CD4-positive, alpha-beta T cell treated with Interleukin-17A for 1 hour (primary cell): Measurements from ENCODE around the gene CMC4.

Source experiments
- DNase-seq: peaks from one replicate; pipeline ENCODE4 v3.0.0-alpha.2; 2020

Gene CMC4

DNA sequence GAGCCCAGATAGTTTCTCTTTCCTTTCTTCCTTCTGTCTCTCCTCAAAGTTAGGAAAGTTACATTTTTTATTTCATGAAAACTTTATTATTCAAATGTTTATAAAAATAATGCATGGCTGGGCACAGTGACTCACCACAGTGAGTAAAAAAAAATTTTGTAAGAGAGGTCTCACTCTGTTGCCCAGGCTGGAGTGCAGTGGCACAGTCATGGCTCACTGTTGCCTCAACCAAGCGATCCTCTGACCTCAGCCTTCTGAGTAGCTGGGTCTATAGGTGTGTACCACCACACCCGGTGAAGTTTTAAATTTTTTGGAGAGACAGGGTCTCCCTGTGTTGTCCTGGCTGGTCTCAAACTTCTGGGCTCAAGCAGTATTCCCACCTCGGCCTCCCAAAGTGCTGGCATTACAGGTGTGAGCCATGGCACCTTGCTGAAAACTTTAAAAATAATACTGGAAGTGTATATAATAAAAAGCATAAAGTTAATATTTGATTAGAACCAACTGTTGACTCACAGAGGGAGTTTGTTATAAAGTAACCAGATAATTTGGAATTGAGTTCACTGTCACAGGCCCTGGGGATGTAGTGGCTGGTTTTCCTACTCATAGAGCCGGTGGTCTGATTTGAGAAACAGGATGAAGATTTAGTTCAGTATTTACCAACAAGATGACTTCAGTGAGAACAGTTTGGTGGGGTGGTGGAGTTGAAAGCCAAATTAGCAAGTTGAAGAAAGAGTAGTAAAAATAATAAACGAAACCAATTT lies 18.0 kb downstream of the CMC4 start:
- DNase-seq, result no peak

DNA sequence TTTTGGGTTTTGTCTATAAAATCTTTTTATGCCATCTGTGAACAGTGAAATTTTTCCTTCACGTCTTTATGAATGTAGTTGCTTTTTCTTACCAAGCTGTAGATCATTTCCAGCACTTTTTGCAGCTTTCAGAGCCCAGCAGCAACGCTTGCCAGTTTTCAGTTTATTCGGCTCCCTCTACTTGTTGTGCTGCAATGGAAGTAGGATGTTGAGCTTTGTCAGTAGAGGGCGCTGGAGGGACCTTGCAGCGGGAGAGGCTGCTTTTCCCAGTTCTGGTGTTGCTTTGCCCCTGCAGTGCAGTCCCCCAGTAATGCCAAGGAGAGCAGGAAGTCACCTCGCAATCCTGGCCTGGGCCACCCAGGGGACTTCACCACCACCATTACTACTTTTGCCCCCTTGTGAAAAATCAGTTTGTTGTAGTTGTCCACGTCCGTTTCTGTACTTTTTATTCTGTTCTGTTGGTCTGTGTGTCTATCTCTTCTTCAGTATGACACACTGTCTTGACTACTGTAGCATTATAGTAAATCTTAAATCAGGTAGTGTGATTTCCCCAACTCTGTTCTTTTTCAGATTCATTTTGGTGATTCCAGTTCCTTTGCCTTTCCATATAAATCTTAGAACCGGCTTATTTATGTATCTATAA lies 21.8 kb downstream of the CMC4 start:
- DNase-seq, result peak; percentile 58

DNA sequence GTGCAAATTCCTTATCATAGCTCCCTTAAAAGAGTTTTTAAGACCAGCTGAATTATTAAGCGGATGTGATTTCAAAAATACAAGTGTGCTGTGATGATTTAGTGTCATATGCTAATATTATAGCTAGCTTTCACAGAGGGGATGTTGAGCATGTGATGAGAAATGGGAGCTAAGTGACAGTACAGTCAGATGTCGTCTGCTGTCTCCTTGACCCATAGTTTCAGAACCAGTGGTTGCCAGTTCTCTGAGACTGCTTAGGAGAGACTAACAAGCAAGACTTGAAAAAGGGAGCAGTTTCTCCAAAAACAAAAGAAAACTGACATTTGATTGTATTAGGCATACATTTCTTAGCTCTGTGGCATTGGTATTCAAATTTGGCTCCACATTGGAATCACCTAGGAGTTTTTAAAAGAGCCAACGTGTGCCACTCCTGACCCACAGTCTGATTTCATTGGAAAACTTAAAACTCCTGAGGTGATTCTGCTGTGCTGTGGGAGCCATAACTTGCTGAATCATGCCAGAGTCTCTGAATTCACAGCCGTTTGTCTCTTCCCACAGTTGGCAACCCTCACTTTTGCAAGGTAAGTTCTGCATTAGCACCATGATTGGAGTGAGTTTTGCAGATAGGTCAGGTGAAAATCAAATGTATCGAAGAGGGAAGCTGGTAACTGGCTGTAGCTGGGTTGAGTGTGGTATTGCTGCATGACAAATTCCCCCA lies 24.0 kb downstream of the CMC4 start:
- no peak for DNase-seq

DNA sequence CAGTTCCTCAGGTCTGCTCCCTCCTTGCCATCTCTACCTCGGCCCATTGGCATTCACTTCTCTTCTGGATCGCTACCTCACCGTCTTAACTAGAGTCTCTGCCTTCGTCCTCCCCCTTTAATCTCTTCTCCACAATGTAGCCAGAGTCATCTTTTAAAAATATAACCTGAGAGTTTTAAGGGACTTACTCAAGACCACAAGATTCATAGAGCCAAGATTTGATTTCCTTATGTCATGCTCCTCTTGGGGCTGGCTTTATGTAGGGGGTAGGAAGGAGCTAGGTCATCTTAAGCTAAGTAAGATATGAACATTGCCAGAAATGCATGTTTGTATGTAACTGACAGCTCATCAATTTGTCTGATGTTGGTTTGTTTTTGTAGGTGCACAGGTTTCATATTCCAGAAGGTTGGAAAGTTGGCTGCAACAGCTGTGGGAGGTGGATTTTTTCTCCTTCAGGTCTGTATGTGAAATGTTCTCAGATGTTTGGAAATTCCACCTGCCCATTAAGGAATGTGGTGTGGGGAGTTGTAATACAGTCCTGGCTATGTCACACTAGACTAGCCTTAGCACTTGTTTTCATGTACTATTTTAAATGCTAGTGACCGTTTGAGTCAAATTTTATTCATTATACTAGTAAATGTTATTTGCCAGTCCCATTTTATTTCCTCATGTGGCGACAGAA lies 24.7 kb downstream of the CMC4 start:
- DNase-seq, result no peak

DNA sequence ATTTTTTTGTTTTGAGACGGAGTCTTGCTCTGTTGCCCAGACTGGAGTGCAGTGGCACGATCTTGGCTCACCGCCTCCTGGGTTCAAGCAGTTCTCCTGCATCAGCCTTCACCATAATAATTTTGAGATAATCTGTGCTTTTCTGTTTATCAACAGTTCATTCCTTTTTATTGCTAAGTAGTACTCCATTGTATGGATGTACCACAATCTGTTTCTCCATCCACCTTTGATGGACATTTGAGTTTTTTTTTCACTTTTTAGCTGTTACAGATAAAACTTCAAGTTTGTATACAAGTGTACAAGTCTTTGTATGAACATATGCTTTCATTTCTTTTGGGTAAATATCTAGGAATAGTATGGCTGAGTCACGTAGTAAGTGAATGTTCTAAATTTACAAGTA lies 35.2 kb downstream of the CMC4 start:
- no peak for DNase-seq

DNA sequence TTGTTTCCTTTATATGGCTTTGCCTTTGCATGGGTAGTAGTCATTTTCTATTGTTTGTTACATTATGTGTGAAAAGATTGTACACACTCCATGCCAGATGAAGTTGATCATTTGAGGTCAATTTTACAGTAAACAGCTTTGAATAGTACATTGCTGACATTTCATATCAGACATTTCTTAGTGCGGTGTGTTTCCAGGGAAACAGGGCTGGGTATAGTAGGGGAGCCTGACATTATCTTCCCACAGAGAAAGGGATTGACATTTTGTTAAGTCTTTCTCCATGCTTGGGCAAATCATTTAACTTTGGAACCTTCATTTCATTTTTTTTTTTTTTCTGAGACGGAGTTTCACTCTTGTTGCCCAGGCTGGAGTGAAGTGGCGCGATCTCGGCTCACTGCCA lies 39.3 kb downstream of the CMC4 start:
- no peak for DNase-seq

DNA sequence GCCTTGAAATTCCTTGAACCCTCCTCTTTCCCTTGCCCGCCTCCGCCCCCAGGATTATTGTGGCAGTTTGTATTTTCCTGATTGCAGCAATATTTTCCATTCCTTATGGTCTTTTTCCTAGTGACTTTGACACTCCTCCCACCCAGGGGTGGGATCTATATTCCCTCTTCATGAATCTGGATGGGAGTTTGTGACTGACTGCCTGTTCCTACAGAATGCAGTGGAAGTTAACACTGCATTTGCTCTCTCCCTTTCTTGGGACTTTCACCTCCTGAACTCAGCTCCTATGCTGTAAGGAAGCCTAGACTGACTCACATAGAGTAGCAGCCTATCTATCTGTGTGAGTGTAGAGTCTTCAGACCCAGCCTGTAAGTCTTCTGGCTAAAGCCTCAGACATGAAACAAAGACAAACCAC lies 42.1 kb downstream of the CMC4 start:
- no peak for DNase-seq

DNA sequence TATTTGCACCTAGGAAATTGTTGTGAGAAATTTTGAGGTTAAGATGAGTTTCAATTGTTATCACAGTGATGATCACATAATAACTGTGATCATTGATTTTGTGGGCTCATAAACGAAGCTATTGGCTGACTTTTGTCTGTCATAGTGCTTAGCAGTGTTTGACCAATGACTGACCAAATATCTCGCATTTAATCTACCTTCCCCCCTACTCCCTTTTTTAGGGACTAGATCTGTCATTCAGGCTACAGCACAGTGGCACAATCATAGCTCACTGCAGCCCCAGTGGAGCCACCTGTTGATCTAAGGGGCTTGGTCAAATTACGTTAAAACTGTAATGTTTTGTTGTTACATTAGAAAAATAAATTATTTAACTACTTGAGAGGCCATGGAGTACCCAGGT lies 42.8 kb downstream of the CMC4 start:
- peak; percentile 18 for DNase-seq

DNA sequence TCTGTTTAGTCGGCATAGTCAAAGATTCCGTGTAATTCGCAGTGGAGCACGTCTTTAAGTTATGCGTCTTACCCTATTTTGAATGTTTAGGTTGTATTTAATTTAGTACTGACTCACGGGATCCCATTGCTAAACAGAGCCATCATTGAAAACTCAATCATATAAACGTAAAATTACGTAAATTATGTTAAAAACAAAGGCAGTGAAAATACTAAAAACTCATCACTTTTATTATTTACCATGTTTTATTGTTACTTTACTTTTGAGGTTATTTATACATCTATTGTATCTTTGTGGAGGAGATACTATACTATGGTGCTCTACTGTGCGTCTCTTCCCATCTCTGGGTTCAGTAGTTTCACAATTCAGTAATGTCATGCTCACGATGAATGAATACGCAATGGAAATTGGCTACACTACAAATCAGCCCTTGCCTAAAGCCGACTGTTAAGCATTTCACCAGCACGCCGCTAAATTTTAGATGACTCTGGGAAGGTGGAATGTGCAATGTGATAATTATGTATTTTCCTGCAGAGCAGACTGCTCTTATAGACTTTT lies 43.3 kb downstream of the CMC4 start:
- peak; percentile 39 for DNase-seq

DNA sequence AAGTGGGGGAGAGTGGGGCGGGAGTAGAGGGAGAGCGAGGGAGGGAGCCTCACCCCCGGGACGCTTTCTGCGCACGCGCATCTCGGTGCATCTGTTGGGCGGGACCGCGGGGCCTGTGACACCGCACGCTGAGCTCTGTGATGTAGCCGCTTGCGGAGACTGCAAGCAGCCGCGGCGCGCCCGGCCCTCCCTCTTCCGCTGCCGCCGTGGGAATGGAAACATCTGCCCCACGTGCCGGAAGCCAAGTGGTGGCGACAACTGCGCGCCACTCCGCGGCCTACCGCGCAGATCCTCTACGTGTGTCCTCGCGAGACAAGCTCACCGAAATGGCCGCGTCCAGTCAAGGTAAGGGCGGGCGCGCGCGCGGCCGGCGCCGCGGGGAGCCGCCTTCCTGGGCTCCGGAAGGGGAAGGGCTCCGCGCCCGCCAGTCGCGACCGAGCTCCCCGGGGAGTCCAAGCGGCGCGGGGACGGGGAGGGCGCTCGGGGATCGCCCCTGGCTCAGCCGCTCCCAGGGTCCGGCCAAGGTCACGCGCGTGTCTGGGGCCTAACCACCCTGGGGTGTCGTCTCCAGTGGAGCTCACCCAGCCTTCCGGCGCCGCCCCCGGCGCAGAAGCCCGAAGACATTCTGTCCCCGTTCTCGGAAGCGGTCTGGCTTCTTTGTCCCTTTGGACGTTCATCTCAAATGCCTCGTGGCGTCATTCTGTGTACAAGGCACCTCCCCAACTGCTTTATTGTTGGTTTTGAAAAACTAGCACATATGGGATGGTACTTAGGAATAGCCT lies 44.0 kb downstream of the CMC4 start, which contains the start of gene FUNDC2:
Gene FUNDC2, plus strand, starts transcription at position 118 of the 782 bp plus-strand sequence. Its CDS starts 95 bp downstream, at position 213.
- peak; percentile 97 for DNase-seq

DNA sequence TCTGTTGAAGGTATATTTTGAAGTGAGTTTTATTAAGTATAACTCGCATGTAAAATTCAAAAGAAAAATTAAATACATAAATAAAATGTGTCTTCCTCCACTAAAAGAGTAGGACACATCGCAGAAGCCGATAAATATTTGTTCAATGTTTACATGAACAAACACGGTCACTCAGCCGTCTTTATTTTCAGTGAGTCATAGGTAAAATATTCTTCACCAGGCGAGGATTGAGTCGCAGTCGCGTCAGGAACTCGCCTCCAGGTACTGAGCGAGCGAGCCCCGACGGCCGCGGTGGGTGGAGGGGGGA lies 44.6 kb downstream of the CMC4 start:
- DNase-seq, result no peak

DNA sequence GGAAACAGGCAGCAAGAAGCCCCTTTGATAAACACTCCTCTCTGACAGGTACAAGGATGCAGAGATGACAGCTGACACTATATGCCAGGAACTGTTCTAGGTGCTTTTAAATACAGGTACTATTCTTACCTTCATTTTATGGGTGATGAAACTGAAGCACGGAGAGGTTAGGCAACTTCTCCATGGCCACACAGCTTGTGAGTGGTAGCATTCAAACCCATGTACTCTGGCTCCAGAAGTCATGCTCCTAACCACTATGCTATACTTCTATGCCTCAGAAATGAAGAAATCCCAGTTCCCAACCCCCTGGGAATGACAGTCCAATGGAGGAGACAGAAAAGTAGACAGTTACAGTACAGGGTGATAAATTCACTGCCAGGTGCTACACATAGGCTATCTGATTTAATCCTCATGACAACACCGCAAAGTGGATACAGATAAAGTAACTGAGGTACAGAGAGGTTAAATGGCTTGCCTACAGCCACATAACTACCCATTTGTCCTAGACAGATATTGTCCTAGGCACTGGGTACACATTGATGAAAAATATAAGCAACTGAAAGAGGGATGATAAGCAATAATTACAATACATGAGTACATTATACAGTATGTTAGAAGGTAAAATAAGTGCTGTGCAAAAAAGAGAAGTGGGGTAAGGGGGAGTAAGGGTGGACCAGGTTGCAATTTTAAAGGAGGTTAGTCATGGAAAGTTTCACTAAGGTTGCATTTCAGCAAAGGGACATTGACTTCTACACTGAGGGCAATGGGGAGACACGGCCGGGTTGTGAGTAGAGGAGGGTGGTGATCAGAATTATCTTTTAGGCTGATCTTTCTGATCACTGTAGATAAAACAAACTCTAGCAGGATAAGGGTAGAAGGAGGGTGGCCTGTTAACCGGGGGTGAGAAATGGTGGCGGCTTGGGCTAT lies 46.8 kb downstream of the CMC4 start:
- DNase-seq, result no peak

DNA sequence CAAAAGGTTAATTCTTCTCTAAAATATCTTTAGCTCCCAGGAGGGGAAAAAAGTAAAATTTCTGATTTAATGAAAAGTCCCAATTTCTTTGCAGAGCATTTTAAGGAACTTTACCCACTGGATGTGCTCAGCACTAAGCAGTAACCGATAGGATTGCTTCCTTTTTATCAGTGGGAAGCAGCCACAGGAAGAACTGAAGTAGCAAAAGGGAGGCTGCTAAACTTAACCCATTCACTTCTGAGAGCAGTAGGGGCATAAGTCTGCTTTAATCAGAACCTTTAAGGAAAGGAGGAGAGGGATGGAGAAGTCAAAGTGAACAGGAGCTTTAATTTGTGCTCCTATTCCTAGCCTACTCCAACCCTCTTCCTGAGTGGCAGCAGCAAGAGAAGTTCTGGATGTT lies 48.4 kb downstream of the CMC4 start, which contains the start of gene F8:
Gene F8, minus strand, starts transcription at position 139 of the 400 bp plus-strand sequence. CDS start 171 bp downstream, outside the sequence.
- DNase-seq, result no peak

DNA sequence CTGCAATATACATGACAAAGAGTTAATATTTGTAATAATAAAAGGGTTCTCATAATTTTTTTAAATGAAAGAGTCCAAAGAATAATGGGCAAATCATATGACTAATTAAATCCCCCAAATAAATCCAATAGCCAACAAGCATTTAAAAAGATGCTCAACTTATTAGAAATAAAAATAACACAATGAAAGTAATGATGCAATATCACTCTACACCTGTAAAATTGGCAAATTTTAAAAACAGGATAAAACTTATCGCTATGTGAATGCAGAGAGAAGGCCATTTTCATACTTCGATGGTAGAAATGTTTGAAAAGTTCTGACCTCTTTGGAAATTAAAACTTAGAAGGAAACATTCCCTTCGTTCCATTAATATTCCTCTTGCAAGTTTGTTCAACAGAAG lies 50.3 kb downstream of the CMC4 start:
- no peak for DNase-seq
